CD4-positive, alpha-beta T cell (primary cell): ENCODE measurements around the gene RAB3GAP1. TPM values are rescaled to one million over a fixed set of nuclear protein-coding genes. Genes with fewer than 3 reads are reported as not detected.

ENCODE experiments used
- ATAC-seq: fragments of 200-7000 bp; cut with Tn5 transposase; one replicate; pipeline ENCODE4 v1.10.0; 2022; ENCODE audit warnings: mild to moderate bottlenecking; ENCODE audit not compliant: poor library complexity
- CTCF ChIA-PET: fragments of 350-600 bp; sonication (Branson Sonifier 250); formaldehyde crosslinking; loops from one replicate; lab custom pipeline; 2021; ENCODE audit warnings: antibody characterized with exemption, inconsistent platforms; lab: Charles Lee
- POLR2A ChIA-PET: fragments of 350-600 bp; sonication (Branson Sonifier 250); formaldehyde crosslinking; loops from one replicate; lab custom pipeline; 2021; ENCODE audit warnings: antibody characterized with exemption, inconsistent platforms; lab: Charles Lee
- DNase-seq, 14 experiments: peaks; one replicate each; pipeline ENCODE4 v3.0.0-alpha.2; 2013 to 2020; ENCODE audit warnings: mixed read lengths in 2 of 14
- H3K27ac ChIP-seq, 2 donors: one replicate each; pipeline versions ENCODE4 v1.5.1 to v1.7.0; 2013; ENCODE audit warnings: low read length in 2 of 2, low read depth in 1 of 2, mild to moderate bottlenecking in 1 of 2
- H3K27me3 ChIP-seq, 2 experiments: 1 replicate in 1 of 2; 2 replicates in 1 of 2; pipeline versions ENCODE4 v1.6.1 to v1.7.0; 2013; ENCODE audit warnings: low read length in 2 of 2, control low read depth in 1 of 2, mild to moderate bottlenecking in 1 of 2, moderate library complexity in 1 of 2; ENCODE audit not compliant: insufficient read depth in 2 of 2, control insufficient read depth in 1 of 2
- H3K36me3 ChIP-seq: one replicate; pipeline ENCODE4 v1.6.1; 2013; ENCODE audit warnings: low read length, control low read depth; ENCODE audit not compliant: insufficient read depth
- H3K4me1 ChIP-seq: one replicate; pipeline ENCODE4 v1.6.1; 2013; ENCODE audit warnings: low read length, control low read depth; ENCODE audit not compliant: insufficient read depth
- H3K4me3 ChIP-seq: one replicate; pipeline ENCODE4 v1.5.1; 2013; ENCODE audit warnings: mild to moderate bottlenecking, low read length, moderate library complexity
- H3K9me3 ChIP-seq, 2 experiments: 1 replicate in 1 of 2; 2 replicates in 1 of 2; pipeline versions ENCODE4 v1.6.1 to v1.7.0; 2013; ENCODE audit warnings: low read length in 2 of 2, mild to moderate bottlenecking in 2 of 2, control low read depth in 1 of 2, moderate library complexity in 1 of 2; ENCODE audit not compliant: control insufficient read depth in 1 of 2, insufficient read depth in 1 of 2
- H3K27ac Mint-ChIP-seq: one replicate; pipeline ENCODE4 v1.8.0; 2020; ENCODE audit warnings: mixed read lengths
- H3K27me3 Mint-ChIP-seq: one replicate; pipeline ENCODE4 v1.8.0; 2021; ENCODE audit warnings: mixed read lengths
- H3K36me3 Mint-ChIP-seq: one replicate; pipeline ENCODE4 v1.8.0; 2021; ENCODE audit warnings: low read depth, mixed read lengths
- H3K4me1 Mint-ChIP-seq: one replicate; pipeline ENCODE4 v1.8.0; 2021; ENCODE audit warnings: low read depth, mixed read lengths
- H3K4me3 Mint-ChIP-seq: one replicate; pipeline ENCODE4 v1.8.0; 2020; ENCODE audit warnings: mild to moderate bottlenecking, mixed read lengths
- H3K9me3 Mint-ChIP-seq: one replicate; pipeline ENCODE4 v1.8.0; 2020; ENCODE audit warnings: mixed read lengths
- intact Hi-C, 2 experiments: fragments of 100-400 bp; cut with DNase I in 1 of 2; cut with micrococcal nuclease in 1 of 2; formaldehyde crosslinking; loops; one replicate each; pipeline versions ENCODE4 v1.15.1 to v1.9.0; 2023 to 2025; cut with DNase I, micrococcal nuclease
- total RNA-seq, 174 experiments: library from RNA in 2 of 174; stranded (reverse) in 2 of 174; gene quantifications; one replicate each; pipeline ENCODE4 v1.2.3 and lab custom pipeline; 2021 to 2026
- TF ChIP-seq, protein P1 (sequence below): fragments of 200-600 bp; IDR thresholded peaks from one replicate; pipeline ENCODE4 v1.8.0; 2022; ENCODE audit warnings: antibody characterized with exemption, mild to moderate bottlenecking

The RAB3GAP1 gene
- total RNA-seq, 2 experiments from 2014 or later = 35.9 to 37.0 TPM

DNA sequence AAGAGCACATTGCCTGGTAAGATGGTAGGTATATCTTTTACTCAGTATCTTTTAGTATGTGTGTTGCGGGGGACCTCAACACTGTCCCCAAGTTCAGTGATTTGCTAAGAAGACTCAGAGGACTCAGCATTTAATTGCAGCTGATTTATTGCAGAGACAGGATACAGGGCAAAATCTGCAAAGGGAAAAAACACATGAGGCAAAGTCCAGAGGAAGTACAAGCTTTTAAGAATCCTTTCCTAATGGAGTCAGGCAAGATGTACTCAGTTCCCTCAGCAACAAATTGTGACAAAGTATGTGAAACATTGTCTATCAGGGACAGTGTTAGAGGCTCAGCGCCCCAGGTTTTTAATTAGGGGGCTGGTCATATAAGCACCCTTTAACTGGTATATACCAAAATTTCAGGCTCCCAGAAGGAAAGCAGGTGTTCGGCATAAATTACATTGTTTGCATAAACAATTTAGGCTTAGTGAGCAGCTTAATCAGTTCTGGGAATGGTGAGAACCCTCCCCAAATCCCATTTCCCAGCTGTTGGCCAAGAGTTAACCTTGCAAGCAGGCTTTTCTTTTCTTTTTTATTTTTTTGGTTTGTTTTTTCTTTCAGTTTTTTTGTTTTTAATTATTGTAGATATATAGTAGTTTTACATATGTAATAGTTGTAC, 41.7 kb downstream of the RAB3GAP1 start:
- intact Hi-C loops = no loop called here
- Mint-ChIP-seq H3K27ac (no peak overlapping the region), H3K36me3 (peaks cover 86% of the 10 kb centered on the region), H3K4me3 (no peak overlapping the region), H3K9me3 (no peaks in the 10 kb centered on the region), H3K4me1 (peaks cover 21% of the 10 kb centered on the region), H3K27me3 (no peaks in the 10 kb centered on the region)
- DNase-seq (no peak), ATAC-seq (no peak)
- Histone ChIP-seq H3K27me3 (no peaks in the 10 kb centered on the region), H3K9me3 (no peaks in the 10 kb centered on the region), H3K36me3 (peaks cover 43% of the 10 kb centered on the region), H3K4me3 (no peak overlapping the region), H3K27ac (no peak overlapping the region), H3K4me1 (no peaks in the 10 kb centered on the region)
- ChIA-PET CTCF (no interaction called here), POLR2A (no interaction called here)
- TF ChIP-seq, protein P1, sequence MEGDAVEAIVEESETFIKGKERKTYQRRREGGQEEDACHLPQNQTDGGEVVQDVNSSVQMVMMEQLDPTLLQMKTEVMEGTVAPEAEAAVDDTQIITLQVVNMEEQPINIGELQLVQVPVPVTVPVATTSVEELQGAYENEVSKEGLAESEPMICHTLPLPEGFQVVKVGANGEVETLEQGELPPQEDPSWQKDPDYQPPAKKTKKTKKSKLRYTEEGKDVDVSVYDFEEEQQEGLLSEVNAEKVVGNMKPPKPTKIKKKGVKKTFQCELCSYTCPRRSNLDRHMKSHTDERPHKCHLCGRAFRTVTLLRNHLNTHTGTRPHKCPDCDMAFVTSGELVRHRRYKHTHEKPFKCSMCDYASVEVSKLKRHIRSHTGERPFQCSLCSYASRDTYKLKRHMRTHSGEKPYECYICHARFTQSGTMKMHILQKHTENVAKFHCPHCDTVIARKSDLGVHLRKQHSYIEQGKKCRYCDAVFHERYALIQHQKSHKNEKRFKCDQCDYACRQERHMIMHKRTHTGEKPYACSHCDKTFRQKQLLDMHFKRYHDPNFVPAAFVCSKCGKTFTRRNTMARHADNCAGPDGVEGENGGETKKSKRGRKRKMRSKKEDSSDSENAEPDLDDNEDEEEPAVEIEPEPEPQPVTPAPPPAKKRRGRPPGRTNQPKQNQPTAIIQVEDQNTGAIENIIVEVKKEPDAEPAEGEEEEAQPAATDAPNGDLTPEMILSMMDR = no peak

DNA sequence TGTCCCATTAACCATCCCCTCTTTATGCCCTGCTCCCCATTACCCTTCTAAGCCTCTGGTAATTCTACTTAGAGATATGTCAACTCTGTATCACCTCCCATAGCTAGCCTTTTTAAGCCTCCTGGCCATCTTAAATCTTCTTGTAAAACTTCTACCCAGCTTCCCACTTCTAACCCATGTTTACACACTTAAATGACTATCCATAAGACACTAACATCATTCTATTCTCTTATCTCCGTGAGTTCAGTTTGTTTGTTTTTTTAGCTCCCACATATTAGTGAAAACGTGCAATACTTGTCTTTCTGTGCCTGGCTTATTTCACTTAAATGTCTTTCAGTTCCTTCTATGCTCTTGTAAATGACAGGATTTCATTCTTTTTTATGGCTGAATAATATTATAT, 42.4 kb downstream of the RAB3GAP1 start:
- Histone ChIP-seq H3K4me3 (no peak overlapping the region), H3K27ac (no peak overlapping the region), H3K4me1 (no peaks in the 10 kb centered on the region), H3K27me3 (no peaks in the 10 kb centered on the region), H3K36me3 (peaks cover 41% of the 10 kb centered on the region), H3K9me3 (no peaks in the 10 kb centered on the region)
- no peak for ATAC-seq
- Mint-ChIP-seq H3K4me1 (peaks cover 28% of the 10 kb centered on the region), H3K4me3 (no peak overlapping the region), H3K27ac (no peak overlapping the region), H3K36me3 (peaks cover 86% of the 10 kb centered on the region), H3K9me3 (no peaks in the 10 kb centered on the region), H3K27me3 (no peaks in the 10 kb centered on the region)
- intact Hi-C loops = no loop called here
- DNase-seq = no peak
- ChIA-PET POLR2A (no interaction called here), CTCF (interaction anchor here (1.1 kb wide), 1 partner anchor 10 kb away, joined by 3 read pairs; no protein-coding TSS in a partner anchor)
- TF ChIP-seq, protein P1 = no peak

DNA sequence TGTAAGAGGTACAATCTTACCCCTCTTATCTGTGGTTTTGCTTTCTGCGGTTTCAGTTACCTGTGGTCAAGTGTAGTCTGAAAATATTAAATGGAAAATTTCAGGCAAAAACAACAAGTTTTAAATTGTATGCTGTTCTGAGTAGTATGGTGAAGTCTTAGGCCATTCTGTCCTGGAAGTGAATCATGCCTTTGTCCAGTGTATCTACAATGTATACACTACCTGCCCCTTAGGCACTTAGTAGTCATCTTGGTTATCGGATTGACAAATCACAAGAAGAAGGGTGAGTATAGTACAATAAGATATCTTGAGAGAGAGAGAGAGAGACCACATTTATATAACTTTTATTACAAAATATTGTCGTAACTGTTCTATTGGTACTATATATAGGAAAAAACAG, 43.5 kb downstream of the RAB3GAP1 start:
- TF ChIP-seq, protein P1 = no peak
- ATAC-seq (no peak), DNase-seq (no peak)
- H3K4me3 Mint-ChIP-seq = no peak overlapping the region
- H3K27ac Mint-ChIP-seq = no peak overlapping the region
- no peaks in the 10 kb centered on the region for H3K27me3 Mint-ChIP-seq
- H3K9me3 Mint-ChIP-seq = no peaks in the 10 kb centered on the region
- H3K4me1 Mint-ChIP-seq = peaks cover 29% of the 10 kb centered on the region
- H3K27me3 ChIP-seq = no peaks in the 10 kb centered on the region
- ChIA-PET POLR2A (no interaction called here), CTCF (interaction anchor here (1.1 kb wide), 1 partner anchor 11 kb away, joined by 3 read pairs; no protein-coding TSS in a partner anchor)
- H3K9me3 ChIP-seq = no peaks in the 10 kb centered on the region
- no peak overlapping the region for H3K4me3 ChIP-seq
- intact Hi-C loops = no loop called here
- H3K36me3 Mint-ChIP-seq = peaks cover 86% of the 10 kb centered on the region
- no peak overlapping the region for H3K27ac ChIP-seq
- H3K4me1 ChIP-seq = no peaks in the 10 kb centered on the region
- peaks cover 41% of the 10 kb centered on the region for H3K36me3 ChIP-seq
